Right lobe of liver (tissue), 4 donors: Measurements from ENCODE around the gene FBXL13.

Source experiments
- POLR2A ChIP-seq: fragments of 450-650 bp; IDR thresholded peaks from one replicate; pipeline ENCODE4 v1.6.1; 2017; ENCODE audit warnings: antibody characterized with exemption, mild to moderate bottlenecking
- TF ChIP-seq, protein P1 (sequence below), 4 donors: fragments of 200-600 bp in 3 of 4; fragments of 450-650 bp in 1 of 4; IDR thresholded peaks; one replicate each; pipeline versions ENCODE4 v1.5.1 to v1.8.0; 2016 to 2022; ENCODE audit warnings: antibody characterized with exemption in 4 of 4, mild to moderate bottlenecking in 2 of 4
- donor health status: DM: no; HTN: no; CAD: no.
- donor health status: DM: no; HTN: no; CAD: no.
- donor health status: DM: no; HTN: yes; CAD: no.

DNA sequence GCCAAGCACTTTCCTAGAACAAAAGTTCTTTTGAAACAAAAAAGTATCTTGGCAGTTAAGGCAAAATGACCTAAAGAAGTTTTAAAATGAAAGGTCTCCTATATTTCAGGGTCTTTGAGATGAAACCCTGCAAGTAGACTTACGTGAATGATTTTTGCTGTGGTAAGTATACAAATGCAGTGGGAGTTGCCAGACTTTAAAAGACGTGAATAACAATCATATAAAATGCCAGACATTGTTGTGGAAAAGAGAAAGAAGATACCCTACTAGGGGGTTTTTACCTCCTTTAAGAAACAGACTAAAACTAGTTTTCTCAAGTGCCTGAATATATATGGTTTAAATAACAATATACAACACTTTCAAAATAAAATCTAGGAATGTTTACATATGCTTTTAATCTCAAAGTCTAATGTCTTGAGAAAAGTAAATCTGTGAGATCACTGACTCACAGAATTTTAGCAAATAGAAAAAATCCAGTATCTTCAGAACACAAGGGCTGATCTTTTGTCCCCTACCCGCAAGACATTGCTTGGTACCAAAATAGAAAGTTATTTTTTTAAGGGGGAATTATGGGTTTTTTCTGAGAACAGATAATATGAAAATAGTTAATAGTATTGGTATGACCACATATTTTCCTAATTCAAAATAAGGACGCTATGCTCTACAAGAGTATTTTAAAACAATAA, 132.3 kb downstream of the FBXL13 start:
- TF ChIP-seq, protein P1, sequence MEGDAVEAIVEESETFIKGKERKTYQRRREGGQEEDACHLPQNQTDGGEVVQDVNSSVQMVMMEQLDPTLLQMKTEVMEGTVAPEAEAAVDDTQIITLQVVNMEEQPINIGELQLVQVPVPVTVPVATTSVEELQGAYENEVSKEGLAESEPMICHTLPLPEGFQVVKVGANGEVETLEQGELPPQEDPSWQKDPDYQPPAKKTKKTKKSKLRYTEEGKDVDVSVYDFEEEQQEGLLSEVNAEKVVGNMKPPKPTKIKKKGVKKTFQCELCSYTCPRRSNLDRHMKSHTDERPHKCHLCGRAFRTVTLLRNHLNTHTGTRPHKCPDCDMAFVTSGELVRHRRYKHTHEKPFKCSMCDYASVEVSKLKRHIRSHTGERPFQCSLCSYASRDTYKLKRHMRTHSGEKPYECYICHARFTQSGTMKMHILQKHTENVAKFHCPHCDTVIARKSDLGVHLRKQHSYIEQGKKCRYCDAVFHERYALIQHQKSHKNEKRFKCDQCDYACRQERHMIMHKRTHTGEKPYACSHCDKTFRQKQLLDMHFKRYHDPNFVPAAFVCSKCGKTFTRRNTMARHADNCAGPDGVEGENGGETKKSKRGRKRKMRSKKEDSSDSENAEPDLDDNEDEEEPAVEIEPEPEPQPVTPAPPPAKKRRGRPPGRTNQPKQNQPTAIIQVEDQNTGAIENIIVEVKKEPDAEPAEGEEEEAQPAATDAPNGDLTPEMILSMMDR (IDR thresholded peaks at IDR 0.05): no peak
- TF ChIP-seq POLR2A: no peak
